ENCODE measurements around the gene SETBP1.
"Not testable (repeated sequence)": the region's sequence is repeated elsewhere in the genome, so short reads cannot be mapped to it uniquely, and the experiment has no call there.

The SETBP1 gene

DNA sequence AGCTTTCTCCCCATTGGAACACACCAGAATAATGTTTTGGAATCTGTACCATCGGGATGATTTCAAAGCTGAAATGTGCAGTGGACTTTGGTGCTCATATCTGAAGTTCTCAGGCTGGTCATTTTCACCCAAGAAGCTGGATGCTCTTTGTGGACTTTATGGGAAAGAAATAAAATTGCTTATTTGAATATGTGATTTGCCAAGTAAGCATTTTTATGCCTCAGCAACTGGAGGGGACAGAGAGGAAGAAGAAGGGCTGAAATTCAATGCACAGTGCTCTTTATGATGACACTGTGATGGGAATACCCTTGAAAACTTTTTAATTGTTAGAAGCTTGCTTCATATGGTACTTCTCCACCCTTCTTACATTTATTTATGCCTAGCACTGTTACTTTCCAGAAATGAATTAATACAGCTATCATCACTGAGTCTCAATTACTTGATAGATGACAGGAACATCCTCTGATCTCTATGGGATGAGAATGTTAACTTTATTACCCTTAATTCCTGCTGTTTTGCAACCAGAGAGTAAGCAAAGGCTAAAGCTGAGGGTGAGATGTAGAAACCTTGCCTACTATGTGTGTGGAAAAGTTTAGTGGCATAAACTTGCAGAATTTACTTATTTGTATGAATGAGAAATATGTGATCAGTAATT lies 23.6 kb downstream of the SETBP1 start:
- no peak for DNase-seq (ENCODE audit: low read depth in 2 of 2)

DNA sequence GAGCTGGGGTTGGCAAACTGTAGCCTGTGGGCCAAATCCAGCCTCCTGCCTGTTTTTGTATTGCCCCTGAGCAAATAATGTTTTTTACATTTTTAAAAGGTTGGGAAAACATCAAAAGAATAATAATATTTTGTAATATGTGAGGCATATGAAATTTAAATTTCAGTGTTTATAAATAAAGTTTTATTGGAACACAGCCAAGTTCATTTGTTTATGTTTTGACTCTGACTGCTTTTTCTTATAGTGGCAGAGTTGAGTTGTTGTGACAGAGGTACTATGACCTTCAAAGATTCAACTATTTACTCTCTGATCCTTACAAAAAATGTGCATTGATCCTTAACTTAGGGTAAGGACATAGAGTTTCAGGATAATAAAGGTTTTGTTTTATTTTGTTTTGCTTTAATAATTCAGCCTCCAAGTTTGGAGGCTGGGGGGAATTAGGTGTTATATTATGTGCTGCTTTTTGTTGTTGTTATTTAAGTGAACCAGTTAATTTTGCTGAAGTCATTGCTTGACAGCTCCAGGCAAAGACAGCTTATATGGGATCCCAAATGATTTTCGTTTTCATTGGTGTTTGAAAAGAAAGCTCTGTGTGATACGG lies 24.5 kb downstream of the SETBP1 start:
- DNase-seq (ENCODE audit: low read depth in 2 of 2) = no peak

DNA sequence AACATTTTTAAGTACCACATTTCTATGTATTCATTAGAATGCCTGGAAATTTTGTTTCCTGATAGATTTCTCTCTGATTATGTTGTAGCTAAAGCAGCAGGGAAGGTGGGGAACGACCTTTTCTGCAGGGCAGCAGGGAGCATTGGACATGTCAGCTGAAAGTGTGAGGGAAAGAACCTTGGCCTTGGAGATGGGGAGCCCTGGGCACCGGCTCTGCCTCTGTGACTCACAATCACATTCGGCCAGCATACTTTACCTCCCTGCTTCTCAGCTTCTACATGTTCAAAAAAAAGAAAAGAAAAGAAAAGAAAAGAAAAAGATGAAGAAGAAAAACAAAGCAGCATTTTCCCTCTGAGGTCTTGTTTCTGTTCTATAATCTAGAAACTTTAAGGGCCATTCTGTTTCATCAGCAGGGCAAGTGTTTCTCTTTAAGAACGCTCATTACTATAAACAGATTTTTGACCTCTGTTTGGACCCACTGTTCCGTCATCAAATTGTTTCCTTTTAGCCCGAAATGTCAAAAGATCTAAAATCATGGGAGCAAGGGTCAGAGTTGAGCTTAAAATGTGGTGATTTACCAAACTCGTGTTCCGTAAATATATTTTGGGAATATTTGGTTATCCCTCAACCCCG lies 27.9 kb downstream of the SETBP1 start:
- DNase-seq (ENCODE audit: low read depth in 2 of 2) = no peak

DNA sequence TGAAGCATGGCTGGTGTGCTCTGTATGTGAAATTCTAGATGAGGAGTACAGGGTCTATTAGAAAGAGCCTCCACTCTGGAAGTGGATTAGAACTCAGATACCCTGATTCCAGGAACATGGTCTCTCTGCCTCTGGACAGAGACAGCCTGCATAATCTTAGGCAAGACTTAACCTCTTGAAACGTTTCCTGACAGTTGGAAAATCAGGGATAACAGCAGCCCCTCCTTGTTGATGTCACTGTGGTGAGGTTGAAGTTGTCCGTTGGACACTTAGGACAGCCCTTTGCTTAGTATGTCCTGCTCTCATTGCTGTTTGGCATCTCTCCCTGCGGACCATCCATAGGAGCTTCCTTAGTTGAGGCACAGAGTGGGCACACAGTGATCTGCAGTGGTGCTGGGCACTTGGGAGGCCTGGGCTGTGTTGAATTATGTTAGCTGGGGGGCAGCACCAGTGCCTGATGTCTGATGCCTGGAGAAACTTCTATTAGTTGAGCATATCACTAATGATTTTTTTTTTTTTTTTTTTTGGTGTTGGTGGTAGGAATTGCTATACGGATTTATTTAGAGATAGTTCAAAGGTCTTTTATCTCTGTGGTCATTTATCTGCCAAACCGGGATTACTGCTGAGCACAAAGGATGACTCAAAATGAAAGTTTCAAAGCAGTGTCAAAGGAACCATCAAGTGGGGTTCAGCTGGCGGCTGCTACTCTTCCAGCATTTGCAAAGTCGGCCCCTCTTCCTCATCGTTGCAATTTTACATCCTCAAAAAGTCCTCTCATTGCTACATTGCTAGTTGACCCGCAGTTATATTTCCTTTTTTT lies 28.8 kb downstream of the SETBP1 start:
- DNase-seq (ENCODE audit: low read depth in 2 of 2) = no peak

DNA sequence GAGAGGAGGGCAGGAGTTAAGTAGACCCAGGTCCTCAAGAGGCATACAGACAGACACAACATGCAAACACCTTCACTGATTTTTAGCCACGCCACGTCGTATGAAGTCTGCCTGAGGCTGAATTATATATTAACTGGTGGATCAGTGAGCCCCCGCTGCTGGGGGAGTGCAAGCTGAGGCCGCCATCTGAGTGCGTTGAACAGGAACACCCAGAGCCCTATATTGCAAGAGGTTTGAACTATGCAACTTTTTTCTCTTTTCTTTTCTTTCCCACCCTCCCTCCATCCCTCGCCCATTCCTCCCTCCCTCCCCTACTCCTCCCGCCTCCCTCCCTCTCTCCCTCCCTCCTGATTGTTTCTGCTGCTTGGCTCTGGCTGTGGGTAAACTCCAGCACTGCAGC lies 30.2 kb downstream of the SETBP1 start:
- DNase-seq (ENCODE audit: low read depth in 2 of 2) = no peak

DNA sequence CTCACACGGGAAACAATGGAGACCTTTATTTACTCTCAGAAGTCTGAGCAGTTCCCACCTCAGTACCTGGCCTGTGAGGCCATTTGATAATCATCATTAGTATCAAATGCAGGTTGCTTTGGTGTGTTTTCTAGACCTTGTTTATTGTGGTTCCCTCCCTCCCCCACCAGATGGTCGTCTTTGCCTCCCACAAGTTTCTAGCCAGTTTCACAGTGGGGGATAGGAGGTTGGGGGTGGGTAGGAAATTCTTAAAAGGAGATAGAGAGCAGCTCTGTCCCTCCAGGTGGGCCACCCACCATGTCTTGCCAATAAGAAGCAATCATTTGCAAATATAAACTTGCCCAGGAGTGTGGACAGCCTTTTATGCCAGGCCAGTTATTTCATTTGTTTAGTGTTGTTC lies 31.3 kb downstream of the SETBP1 start:
- DNase-seq (ENCODE audit: low read depth in 2 of 2) = no peak

DNA sequence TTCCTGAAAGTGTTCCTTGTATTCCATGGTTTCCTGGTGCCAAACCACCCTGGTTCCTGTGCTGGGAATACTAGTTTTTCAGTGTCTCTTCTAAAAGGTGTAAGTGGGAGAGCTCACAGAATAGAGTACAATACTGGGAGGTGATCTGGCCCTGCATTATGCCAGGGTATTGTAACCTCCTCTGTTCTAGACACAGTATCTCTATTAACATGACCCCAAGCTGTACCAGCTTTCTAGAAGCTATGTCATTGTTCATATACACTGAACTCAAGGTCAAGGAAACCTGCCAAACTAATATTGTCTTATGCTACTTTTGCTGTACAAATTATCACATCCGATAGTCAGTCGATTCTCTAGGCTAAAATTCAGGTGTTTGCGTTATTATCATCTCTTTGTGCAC lies 32.7 kb downstream of the SETBP1 start:
- DNase-seq (ENCODE audit: low read depth in 2 of 2) = no peak

DNA sequence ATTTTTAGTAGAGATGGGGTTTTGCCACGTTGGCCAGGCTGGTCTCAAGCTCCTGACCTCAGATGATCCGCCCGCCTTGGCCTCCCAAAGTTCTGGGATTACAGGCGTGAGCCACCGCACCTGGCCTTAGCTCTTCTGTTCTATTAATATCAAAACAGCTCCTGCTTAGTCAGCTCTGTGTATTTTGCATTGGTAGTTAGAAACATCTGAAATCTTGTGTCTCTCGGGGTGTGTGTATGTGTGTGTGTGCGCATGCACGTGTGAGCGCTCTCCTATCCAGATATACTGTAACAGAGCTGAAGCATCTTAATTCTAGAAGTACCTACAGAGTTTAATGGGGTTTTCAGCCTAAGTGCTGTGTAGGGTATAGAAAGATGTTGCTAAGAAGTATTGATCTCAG lies 33.7 kb downstream of the SETBP1 start:
- no peak for DNase-seq (ENCODE audit: low read depth in 2 of 2)

DNA sequence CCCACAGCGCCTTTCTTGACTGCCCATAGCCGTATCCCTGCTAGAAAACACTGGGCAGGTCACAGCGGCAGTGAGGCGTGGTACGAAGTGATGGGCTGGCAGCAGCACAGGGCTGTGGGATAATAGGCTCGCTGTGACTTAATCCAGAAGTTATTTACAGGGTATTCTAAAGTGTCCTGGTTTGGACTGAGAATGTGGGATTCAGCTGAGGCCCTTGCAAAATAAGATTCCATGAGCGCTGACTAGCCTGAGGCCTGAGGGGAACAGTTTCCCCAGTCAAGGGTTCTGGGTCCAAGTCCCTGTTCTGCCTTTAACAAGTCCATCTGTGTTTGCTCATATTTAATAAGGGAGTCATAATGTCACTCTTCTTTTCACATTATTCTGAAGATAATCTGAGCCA lies 34.6 kb downstream of the SETBP1 start:
- no peak for DNase-seq (ENCODE audit: low read depth in 2 of 2)

DNA sequence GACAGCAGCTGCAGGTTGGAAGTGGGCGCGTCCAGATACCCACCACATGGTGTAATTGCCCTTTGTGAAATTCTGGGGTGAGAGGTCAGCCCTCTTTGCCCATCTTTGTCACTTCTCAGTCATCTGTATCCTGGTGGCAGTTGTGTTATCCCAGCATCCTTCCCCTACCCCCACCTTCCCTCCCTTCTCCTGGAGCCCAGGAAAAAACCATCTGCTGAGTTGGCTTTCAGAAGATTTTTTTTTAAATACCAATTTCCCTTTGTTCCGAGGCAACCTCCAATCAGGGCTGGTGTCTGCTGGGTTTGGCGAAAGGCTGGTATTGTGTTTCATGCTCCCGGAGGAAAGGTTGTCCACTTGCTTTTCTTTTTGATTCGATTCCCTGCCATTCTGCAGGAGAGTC lies 35.2 kb downstream of the SETBP1 start:
- no peak for DNase-seq (ENCODE audit: low read depth in 2 of 2)

DNA sequence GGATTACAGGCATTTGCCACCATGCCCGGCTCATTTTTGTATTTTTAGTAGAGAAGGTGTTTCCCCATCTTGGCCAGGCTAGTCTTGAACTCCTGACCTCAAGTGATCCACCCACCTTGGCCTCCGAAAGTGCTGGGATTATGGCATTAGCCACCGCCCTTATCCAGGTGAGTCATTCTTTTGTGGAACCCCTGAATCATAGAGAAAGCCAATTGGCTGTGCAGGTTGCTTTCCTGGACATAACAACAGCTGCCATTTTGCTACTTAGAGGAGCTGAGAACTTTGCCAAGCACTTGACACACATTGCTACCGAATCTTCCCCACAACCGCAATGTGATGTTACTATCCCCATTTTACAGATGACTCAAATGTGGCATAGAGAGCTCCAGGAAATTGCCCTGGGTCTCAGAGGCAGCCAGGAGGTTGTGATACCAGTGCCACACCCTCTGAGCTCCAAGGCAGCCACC lies 36.0 kb downstream of the SETBP1 start:
- DNase-seq (ENCODE audit: low read depth in 2 of 2) = no peak

DNA sequence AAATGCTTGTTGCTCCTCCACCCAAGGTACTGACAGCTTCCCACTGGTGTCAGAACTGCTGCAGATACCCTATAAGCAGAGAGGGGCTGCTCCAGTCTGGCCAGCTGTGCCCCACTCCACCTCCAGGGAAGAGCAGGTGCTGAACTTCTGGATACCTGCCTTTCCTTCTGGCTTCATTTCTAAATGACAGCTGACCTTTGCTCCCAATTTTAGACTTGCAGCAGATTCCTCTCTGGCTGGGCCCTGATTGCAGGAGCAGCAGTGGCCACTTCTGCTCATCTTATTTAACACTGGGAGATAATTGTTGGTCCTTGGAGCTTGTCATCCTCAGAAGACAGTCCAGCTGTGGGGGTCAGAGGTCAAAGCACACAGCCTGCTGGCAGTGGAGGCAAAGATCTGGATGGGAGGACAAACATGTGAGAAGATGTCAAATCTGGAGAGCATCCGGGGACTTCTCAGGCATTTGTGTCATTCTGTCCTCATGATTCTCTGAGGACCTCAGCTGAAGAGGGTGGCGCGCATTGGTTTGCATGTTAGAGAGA lies 38.9 kb downstream of the SETBP1 start:
- no peak for DNase-seq (ENCODE audit: low read depth in 2 of 2)

DNA sequence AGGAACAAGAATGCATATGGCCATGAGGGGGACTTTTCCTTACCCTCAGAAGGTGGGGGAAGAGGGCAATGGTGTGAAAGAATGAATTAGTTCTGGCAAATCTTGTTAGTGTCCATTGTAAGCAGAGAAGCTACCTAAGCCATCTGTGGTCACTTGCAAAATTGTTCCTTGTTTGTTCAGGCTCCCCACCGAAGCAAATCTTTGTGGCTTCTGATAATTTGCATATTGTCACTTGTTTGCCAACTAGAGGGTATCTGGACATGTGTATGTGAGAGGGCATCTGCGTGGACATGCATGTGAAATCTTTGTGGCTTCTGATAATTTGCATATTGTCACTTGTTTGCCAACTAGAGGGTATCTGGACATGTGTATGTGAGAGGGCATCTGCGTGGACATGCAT lies 41.1 kb downstream of the SETBP1 start:
- DNase-seq (ENCODE audit: low read depth in 2 of 2) = not testable (repeated sequence)

DNA sequence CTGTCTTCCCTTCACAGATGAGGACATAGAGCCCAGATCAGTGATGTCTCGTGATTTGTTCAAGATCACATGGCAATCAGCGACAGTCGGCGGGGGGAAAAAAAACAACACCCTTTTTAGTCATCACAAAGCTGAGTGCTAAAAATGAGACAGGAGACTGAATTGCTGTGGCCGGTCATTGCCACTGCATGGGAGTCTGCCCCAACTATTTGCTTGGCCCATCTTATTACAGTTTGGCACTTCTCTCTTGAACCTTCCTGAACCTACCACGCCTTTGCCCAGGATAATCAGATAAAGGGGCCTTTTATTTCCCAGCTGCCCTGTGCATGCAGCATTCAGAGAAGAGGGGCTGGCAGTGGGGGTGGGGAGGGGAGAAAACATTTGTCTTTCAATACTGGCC lies 42.7 kb downstream of the SETBP1 start:
- DNase-seq (ENCODE audit: low read depth in 2 of 2) = no peak

DNA sequence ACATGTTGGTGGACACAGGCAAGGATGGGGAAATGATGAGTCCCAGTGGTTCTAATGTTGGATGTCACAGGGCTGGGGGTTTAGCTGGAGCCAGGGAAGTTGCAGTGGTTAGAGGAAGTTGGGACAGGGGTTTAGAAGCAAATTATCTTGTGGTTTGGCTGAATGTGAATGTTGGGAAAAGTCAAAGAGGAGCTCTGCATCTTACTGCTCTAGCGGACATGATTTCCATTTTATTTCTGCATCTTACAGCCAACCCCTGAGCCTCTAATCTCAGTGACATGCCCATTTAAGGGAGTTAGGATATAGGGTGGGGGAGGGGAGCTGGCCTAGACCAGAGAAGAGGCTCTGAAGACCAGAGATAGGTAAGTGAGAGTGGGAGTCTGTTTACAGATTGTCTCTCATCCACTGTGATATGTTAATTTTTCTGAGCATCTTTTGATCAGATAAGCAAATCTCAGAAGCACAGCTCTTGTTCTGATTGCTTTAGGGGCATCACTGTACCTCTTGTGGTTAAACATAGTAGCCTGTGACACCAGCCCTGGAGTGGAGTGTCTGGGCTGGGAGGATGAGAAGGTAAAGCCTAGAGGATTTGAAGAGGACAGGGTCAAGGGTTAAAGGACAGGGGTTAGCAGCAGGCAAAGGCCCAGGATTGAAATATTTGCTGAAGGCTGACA lies 43.6 kb downstream of the SETBP1 start:
- DNase-seq (ENCODE audit: low read depth in 2 of 2) = no peak

DNA sequence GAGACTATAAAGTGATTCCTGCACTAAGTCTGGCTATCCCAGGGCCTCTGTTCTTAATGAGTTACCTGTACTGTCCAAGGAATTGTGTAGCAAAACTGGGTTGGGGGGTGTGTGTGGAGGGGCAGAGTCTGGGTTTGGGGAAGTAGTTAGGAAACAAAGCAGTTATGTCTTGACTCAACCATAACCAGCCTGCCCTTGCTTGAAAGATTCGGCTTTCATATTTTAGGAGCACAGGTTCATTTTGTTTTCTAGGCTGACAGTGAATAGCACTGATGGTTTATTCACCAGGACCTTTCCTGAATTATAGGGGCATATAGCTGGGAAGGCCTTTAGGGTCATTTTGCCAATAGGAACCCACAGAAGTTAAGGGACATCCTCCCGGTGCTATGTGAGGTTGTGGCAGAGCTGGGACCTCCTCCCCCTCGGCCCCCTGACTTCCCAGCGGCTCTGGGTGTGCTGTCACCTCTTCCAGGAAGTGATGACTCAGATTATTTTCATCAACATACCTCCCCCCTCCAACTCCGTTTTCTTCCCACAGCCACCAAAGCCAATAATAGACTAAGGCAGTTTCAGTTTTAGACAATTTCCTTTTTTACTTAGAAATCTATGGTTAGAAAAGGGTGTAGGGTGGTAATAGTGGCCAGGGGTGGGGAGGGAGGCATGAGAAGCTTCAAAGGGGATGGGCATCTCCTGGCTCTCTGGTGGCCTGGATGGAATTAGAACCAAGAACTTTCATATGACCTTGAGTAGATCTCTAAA lies 44.8 kb downstream of the SETBP1 start:
- DNase-seq (ENCODE audit: low read depth in 2 of 2) = peak; percentile 39 to 49

DNA sequence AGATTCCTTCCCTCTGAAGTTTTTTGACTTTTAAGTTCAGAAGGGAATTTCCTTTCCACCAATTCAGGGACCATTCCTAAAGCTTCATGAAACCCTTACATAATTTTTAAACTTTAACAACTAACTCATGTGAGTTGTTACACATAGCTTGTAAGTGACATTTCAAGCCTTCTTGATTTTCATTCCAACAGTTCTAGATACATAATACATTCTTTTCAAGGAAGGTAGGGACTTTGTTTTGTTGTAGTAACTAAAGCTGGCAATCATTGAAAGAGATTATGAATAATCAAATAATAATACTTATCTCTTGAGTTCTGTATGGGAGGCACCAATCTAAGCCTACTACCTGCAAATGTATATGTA lies 45.4 kb downstream of the SETBP1 start:
- DNase-seq (ENCODE audit: low read depth in 2 of 2) = no peak

DNA sequence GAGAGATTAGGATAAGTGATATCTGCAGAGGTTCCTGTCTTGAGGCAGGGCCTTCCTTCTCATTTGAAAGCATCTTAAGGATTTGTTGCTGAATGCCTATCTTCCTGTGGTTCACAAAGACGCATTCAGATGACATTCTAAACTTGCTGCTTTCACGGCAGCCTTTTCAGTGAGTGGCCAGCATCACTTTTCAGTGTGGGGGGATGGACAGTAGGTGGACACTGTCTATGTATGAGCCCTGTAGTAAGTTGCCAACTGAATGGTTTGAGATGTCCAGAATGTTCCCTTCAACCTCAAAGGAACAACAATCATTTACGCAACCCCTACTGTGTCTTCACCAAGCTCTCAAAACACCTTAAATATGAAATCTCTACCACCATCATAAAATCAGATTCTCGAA lies 46.6 kb downstream of the SETBP1 start:
- DNase-seq (ENCODE audit: low read depth in 2 of 2) = no peak

DNA sequence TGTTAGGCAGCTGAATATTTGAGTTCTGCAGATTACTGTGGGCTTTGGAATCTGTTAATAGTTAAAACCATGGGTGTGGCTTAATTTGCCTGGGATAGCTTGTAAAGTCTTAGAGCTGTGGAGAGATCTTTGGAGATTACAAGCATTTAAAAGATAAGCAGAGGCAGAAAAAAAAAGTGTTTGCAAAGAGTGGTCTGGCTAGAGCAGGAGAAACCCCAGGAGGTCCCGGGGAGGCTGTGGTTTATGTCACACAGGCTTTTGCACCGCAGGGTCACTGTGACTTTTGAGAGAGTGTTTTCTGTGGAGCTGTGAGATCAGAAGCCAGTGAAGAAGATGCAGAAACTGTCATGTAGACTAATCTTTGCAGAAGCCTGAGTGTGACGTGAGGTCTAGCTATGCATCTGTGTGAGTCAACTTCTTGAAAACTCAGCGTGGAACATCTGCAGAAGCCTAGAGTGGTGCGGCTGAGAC lies 49.0 kb downstream of the SETBP1 start:
- DNase-seq (ENCODE audit: low read depth in 2 of 2) = peak in 1 of 2 experiments; percentile 23

DNA sequence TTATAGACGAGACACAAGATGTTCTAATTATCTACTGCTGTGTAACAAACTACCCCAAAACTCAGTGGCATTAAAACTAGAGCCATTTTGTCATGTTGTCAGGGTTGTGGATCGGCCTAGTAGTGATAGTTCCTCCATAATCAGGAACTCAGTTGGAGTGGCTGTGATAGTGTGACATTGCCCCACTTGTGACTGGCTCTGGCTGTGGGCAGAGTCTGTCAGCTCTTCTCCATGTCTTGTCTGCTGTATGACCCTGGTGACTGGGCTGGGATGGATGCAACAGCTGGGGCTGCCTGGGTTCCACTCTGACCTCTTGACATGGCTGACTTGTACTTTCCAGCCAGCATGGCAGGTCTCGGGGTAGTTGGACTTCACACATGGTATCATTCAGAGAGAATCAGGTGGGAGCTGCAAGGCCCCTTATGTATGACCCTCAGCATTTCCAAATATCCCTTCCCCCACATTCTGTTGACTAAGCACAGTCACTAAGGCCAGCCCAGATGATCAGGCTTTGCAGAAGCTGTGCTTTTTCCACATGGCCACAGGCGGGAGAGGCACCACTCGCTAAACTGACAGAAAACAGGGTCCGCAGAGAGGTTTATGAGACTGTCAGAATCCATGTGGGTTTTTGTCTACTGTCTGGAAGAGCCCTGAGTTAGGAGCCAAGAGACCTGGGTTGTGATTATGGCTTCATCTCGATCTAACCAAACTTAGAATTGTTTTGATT lies 50.3 kb downstream of the SETBP1 start:
- no peak for DNase-seq (ENCODE audit: low read depth in 2 of 2)
